Adipose tissue (tissue), 3 donors: ENCODE results near the gene KCNIP4. TPM values are rescaled to one million over a fixed set of nuclear protein-coding genes. Genes with fewer than 3 reads are reported as not detected.
"Not testable (repeated sequence)": the region's sequence is repeated elsewhere in the genome, so short reads cannot be mapped to it uniquely, and the experiment has no call there.

Experiments used
- H3K27ac ChIP-seq: one replicate; pipeline ENCODE4 v1.5.1; 2013; ENCODE audit warnings: low read depth, low read length
- WGBS, 3 donors: extraction: QIAGEN DNeasy Blood & Tissue Kit; methylation state at CpG; one replicate each; pipeline ENCODE4 v1.1.7; 2013; 5-methylcytosine and 5-hydroxymethylcytosine counted together
- polyA plus RNA-seq, 3 donors: library from polyadenylated mRNA; stranded (reverse); fragments of 200-250 nt; gene quantifications; one replicate each; pipeline ENCODE4 v1.2.3, GENCODE V29; 2013
- donor health status: healthy with polysubstance abuse.
- donor health status: Bipolar disorder and iron deficiency.
- donor health status: healthy.

Gene KCNIP4
- under 1 TPM in 2 of 3 donors, not detected in 1; 0.08 to 0.34 TPM for polyA plus RNA-seq

DNA sequence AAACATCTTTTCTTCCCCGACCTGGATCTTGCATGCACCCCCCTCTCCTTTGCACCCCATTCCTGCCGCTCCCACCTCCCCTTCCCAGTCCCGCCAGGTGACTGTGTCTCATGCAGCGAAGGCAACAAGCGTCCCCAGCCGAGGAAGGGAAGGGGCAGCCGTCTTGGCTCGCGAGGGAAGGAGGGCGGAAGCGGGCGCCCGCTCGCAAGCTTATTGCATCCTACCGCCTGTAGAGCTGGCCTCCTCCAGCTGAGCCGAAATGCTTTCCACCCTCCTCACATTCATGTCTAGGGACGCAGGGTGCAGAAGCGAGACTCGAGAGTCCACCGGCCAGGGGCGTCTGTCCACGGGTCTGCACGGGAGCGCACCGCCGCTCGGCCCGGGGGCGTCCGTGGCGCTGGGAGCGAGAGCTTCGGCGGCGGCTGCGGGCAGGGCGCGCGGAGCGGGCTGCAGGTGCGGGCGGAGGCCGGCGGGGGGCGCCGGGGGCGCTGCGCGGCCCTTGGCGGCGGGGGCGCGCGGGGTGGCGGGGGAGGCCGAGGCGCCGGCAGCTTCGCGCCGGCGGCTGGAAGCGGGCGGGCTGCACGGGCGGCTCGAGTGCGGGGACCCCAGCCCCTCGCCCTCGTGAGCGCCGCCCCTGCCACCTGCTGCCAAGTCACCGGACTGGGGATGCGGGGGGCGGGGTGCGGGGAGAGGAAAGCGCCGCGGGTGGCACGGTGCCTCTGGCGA is at the start of gene KCNIP4:
TSS of gene KCNIP4 (minus strand) at position 426 of the 726 bp plus-strand sequence.
- H3K27ac ChIP-seq, result no peak within 1 kb of the TSS
- 0 to 2% (median 2%) methylated on average over 51 to 81 of the region's 81 CpGs for WGBS, 3 donors

DNA sequence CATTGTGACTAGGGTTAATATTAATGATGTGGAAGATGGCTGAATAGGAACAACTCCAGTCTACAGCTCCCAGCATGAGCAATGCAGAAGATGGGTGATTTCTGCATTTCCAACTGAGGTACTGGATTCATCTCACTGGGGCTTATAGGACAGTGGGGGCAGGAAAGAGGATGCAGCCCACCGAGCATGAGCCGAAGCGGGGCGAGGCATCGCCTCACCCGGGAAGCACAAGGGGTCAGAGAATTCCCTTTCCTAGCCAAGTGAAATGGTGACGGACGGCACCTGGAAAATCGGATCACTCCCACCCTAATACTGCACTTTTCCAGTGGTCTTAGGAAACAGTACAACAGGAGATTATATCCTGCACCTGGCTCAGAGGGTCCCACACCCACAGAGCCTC is 48.0 kb upstream of the KCNIP4 start:
- not testable (repeated sequence) for H3K27ac ChIP-seq
- 94 to 96% (median 94%) methylated on average over 9 of the region's 9 CpGs for WGBS, 3 donors

DNA sequence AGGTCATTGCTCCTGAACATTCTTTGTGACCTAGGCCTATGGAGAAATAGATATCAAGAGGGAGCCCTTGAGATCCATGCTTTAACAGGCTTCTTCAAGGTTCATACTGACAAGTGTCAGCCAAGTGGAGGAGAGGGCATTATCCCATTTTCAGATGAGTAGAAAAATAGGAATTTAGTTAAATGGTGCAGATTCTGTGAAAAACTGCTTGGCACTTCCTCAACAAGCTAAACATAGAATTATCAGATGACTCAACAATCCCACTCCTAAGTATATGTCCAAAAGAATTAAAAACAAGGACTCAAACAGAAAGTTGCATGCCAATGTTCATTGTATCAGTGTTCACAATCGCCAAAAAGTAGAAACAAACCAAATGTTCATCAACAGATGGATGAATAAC is 43.8 kb upstream of the KCNIP4 start:
- no peak overlapping the region for H3K27ac ChIP-seq
- 49 to 80% (median 54%) methylated on average over 1 of the region's 1 CpG for WGBS, 3 donors

DNA sequence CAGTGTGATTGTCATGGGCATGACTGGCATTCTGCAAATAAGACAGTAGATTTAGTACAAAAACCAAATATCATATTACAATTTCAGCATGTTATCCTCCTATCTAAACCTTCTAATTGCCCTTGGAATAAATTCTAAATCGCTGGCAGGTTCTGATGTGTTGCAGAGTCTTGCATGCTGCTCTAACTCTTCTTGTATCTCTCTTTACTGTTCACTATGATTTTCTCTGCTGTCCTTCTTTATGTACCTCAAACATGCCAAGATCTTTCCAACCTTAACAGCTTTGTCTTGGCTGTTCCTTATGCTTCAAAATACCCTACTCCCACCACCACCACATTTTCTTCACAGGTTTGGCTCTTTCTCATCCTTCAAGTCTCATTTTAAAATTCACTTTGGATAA is 43.0 kb upstream of the KCNIP4 start:
- WGBS, 3 donors, result 64 to 75% (median 71%) methylated on average over 1 of the region's 1 CpG
- H3K27ac ChIP-seq, result no peak overlapping the region

DNA sequence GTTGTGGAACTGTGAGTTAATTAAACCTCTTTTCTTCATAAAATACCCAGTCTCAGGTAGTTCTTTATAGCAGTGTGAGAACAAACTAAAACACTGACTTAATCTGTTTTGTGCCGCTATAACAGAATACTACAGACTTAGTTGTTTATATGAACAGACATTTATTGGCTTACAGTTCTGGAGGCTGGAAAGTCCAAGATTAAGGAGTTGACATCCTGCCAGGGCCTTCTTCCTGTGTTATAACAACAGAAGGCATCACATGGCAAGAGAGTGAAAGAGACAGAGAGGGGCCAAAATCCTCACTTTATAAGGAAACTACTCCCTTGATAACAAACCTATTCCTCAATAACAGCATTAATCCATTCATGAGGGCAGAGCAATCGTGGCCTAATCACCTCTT is 42.5 kb upstream of the KCNIP4 start:
- 33 to 53% (median 50%) methylated on average over 2 of the region's 2 CpGs for WGBS, 3 donors
- no peak overlapping the region for H3K27ac ChIP-seq

DNA sequence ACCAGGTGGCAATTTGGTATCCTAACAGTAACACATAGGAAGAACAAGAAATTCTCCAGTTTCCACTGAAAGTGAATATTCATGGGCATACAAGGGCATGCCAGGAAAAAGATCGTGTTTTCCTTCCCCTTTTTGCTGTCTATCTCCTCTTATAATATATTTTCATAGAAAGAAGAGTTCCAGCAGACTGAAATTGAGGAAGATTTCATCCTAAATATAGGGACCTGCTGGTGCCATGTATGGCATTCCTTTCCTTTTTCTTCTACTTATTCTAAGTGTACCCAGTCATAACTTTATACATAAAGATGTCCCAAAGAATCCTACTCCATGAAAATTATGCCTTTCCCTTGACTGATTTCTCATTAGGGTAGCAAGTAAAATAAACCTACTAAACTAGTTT is 40.8 kb upstream of the KCNIP4 start:
- no peak overlapping the region for H3K27ac ChIP-seq
- 38 to 55% (median 48%) methylated on average over 1 of the region's 1 CpG for WGBS, 3 donors

DNA sequence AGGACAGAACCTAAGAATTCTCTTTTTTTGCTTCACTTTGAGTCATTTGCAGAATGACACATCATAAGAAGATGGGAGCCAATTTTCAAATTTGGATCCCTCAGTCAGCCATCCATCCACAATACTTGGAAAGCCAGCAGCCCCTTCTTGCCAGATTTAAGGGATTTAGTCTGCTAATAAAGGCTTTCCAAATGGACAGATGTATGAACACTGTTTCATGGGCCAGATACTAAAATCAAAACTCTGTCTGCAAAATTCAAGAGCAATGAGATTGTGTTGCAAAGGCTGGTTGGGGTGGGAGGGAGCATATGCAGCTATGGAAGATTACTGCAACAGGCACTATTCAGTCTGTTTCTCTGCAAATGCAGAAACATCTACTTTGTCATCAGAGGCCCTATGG is 37.7 kb upstream of the KCNIP4 start:
- no peak overlapping the region for H3K27ac ChIP-seq

DNA sequence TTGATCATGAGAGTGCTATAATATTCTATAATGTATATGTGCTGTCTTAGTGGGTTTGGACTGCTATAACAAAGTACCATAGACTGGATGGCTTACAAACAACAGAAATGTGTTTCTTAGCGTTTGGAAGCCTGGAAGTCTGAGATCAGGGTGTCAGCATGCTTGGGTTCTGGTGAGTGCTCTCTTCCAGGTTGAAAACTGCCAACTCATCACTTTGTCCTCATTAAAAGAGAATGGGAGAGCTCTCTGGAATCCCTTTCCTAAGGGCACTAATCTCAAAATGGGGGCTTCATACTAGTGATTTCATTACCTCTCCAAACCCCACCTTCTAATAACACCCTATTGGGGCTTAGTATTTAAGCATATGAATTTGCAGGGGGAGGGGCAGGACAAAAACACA is 33.5 kb upstream of the KCNIP4 start:
- H3K27ac ChIP-seq, result no peak overlapping the region
- WGBS, 3 donors, result 61 to 65% (median 64%) methylated on average over 1 of the region's 1 CpG

DNA sequence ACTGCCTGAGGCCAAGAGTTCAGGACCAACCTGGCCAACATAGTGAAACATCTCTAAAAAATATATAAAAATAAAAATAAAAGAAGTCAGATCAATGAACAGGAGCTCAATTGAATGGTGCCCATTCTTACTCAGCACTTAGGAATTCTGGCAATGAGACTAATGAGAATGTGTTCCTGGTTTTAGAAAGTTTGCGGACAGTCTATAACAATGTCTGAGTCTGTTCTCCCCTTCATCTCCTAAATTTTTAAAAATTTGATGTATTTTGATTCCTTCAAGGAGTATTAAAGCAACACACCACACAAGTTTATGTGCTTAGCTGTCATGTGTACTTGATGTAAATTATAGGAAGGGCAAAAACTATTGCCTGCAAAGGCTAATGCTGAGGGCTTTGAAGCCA is 30.6 kb upstream of the KCNIP4 start:
- 79 to 97% (median 90%) methylated on average over 1 of the region's 1 CpG for WGBS, 3 donors

DNA sequence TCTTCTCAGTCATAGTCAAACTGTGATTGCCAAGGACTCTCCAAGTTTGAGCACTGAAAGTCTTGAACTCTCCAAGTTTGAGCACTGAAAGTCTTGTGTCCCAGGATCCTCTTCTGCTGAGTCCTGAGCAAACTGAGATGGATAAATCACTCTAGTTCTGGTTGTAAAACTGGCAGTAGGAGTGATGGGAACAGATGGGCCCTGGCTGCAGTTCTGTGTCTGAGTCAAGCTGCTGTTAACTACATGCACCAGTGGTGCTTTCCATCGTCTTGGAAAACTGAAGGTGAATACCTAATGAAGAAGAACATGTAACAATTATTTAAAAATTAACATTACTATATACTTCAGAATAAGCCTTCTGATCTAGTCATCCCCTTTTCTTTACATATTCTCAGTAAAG is 27.6 kb upstream of the KCNIP4 start:
- no peak overlapping the region for H3K27ac ChIP-seq
- WGBS, 3 donors, result 53 to 72% (median 55%) methylated on average over 1 of the region's 1 CpG

More for the DNA sequence above, 30.6 kb upstream of the KCNIP4 start:
- H3K27ac ChIP-seq, result no peak overlapping the region

DNA sequence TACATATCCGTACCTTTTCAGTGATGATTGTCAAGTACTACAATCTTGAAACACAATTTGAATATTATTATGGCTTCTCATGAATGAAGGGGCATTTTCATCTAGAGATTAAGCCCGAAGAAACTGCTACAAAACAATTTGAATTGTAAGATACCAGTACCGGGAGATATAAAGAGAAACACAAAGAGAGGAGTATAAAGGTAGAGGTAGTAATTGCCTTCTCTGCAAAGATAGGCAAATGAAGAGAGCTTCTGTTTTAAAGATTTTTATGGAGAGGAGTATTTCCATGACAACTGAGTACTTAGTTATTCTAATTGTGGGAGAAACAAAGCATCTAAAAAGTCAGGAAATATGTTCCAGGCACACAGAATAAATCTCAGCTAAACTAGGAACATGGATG is 25.3 kb upstream of the KCNIP4 start:
- WGBS, 3 donors, result 57 to 72% (median 60%) methylated on average over 3 of the region's 3 CpGs
- H3K27ac ChIP-seq, result no peak overlapping the region

DNA sequence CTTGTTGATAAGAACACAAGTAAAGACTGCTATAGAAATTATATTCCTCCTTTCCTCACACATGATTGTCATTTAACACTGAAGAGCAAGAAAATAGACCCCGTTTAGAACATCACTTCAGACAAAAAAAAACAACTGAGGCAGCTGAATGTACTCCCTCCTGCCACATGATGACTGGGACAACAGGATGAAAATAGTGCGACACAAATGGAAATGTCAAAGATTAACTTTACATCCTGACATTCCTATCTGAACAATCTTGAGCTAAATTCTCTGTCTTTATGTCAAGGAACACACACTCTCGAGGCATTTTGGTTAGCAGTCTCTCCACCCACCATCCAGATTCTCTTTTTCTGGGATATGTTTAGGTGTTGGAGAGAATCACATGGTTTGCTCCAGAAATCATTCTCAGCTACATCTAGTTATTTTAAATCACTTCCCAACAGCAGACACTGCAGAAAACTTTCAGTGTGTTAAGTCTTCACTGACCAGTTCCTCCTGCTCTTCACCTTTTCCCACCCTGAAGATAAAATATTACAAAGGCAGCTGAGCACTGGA is 16.3 kb upstream of the KCNIP4 start:
- no peak overlapping the region for H3K27ac ChIP-seq
- 52 to 79% (median 74%) methylated on average over 3 of the region's 3 CpGs for WGBS, 3 donors

DNA sequence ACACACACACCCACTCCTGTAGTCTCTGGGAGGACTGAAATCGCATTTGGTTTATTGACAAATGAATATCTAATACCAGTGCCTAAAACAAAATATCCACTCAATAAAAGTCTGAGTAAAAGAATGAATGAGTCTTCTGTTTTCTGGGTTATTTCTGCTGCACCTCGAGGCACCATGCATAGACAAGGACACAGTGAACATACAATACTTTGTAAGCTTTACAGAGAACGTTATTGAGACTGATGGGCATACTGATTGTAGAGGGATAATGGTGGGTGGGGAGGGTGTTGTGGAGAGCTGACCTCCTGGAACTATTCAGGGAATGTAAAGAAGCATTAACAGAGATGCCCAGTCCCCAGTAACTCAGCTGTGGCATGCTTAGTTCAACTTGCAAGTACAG is 14.1 kb upstream of the KCNIP4 start:
- WGBS, 3 donors, result 41 to 70% (median 66%) methylated on average over 3 of the region's 3 CpGs
- no peak overlapping the region for H3K27ac ChIP-seq

DNA sequence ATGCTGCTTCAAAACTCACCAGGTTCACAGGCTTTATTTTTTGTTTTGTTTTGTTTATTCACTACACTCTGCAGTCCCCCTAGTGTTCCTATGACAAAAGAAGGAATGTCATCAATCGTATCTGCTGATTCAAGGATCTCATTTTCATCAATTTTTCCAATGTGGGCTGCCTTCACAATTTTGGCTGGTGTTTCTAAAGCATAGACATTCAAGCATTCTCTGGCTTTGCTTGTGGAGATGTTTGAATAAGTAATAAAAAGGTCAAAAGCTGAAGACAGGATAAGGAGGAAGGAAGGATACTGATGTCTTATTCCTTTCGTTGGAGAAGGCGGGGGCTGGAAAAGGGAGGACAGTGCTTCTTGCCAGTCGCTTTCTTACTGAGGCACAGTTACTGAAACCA is 12.2 kb upstream of the KCNIP4 start:
- WGBS, 3 donors, result 56 to 66% (median 61%) methylated on average over 4 of the region's 4 CpGs
- no peak overlapping the region for H3K27ac ChIP-seq

DNA sequence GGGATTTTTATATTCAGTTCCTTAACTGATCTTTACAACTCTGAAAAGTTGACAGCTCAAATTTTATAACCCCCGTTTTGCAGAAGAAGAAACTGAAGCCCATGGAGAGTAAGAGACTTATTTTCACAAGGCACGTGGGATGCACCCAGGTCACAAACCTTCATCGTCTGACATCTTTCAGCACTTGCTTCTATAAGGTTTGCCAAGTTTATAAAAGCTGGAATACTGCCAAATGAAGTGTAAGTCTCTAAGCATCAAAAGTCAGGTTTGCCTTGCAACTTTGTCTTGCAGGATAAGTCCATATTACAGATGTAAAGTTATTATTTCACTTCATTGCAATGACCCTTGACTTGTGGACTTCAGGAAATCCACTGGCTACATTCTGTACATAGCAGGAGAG is 6.3 kb upstream of the KCNIP4 start:
- H3K27ac ChIP-seq, result no peak overlapping the region
- 30 to 40% (median 31%) methylated on average over 3 of the region's 3 CpGs for WGBS, 3 donors

DNA sequence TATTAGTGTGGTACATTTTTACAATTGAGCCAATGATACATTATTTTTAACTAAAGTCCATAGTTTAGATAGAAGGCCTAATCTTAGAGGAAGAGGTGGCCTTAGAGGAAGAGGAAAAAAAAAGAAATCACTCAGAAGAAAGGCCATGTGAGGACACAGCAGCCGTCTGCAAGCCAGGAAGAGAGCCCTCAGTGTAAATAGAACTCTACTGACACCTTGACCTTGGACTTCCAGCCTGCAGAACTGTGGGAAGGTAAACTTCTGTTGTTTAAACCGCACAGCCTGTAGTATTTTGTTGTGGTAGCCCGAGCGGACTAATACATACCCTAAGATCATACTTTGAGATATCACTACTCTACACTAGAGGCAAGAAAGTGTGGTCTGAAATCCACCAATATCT is 5.1 kb upstream of the KCNIP4 start:
- no peak overlapping the region for H3K27ac ChIP-seq
- WGBS, 3 donors, result 21 to 54% (median 54%) methylated on average over 4 of the region's 4 CpGs

DNA sequence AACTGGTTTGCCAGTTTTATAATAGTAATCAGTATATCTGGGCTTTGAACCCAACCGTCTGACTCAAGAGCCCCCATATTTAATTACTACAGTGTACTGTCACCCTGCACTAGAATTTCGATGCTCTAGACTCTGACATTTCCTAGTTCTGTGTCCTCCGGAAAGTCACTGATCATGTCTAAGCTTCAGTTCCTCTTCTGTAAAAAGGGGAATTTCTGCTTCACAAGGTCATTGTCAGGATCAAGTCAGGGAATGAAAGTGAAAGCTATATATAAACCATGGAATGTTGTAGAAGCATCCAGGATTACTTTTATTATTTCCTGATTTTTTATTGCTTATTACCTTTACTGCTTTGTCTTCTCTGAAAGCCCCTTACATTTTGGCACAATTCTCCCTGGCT is 4.0 kb upstream of the KCNIP4 start:
- WGBS, 3 donors, result 45 to 57% (median 48%) methylated on average over 3 of the region's 3 CpGs
- no peak overlapping the region for H3K27ac ChIP-seq

DNA sequence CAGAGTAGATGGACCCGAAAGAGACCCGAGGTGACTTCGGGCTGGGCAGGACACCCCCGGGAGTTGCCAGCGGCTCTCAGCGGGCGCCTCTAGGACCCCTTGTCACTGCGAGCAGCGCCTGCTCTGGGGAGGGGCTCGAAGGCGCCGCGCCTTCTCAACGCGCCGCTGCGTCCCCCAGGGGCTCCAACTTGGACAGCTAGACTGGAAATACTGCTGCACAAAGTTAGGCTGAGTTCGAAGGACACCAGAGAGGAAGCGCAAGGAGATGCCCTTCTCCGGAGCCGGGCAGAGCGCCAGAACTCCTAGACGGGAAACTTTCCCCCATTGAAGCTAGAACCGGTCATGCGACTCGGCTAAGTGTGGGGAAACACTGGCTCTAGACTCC is 493 bp upstream of the KCNIP4 start:
- no peak overlapping the region for H3K27ac ChIP-seq
- 3 to 6% (median 4%) methylated on average over 25 to 26 of the region's 26 CpGs for WGBS, 3 donors

DNA sequence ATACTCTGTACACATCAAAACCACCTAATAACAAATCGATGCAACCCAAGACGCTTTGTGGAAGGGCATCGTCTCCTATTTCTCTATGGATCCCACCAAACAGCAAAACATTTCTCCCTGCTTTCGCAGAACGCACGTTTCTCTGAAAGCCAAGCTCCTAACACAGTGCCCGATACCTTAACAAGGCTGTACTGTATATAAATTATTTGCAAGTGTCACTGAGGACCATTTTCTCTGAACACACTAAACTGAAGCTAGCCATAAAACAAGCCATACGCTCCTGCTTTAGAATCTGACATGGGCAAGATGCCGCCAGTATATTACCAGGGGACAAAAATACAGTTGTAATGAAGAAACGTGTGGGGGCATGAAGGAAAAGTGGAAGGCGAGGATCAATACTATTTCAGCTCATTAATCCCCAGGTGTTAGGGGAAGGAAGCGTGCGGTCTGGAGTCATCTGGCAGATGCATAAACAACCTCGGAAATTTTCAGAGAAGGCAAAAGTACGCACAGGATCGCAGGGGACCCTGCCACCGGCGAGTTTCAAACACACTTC is 703 bp downstream of the KCNIP4 start:
- WGBS, 3 donors, result 21 to 26% (median 24%) methylated on average over 18 of the region's 18 CpGs
- H3K27ac ChIP-seq, result no peak overlapping the region

DNA sequence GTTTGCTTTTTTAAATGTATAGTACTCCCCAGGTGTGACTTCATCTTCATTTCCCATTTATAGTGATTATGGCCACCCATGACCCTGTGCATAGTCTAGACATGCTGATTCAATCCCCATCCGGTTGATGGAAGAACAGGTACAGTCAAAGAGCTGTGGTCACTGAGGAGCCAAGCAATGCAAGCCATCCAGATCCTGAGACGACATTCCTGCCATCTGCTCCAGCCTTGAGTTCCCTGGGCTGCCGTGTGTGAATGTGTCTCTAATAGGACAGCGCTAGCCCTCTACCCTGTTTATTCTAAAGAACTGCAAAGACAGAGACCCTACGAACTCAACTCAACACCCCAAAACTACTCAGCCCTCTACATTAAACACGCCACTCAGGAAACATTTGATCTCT is 1.7 kb downstream of the KCNIP4 start:
- 72 to 82% (median 82%) methylated on average over 6 of the region's 6 CpGs for WGBS, 3 donors
- no peak overlapping the region for H3K27ac ChIP-seq
